Measurements from ENCODE around the gene LAMP1.

The LAMP1 gene

DNA sequence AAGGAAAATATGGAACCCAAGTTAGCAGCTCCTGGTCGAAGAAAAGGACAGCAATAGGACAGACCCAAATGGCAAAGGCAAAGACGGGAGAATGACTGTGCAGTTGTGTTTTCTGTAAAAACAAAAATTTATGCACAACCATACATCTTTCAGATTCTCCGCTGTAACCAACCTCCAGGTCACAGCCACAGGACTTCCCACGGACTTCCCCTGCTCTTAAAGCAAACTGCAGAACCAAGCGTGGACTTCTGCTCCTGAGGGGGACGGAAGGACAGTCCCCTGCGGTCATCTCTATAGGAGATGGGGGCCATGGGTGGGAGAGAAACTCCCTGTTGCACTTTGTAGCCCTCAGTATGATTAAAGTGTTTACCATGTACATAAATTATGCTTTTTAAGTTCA lies 64.4 kb downstream of the LAMP1 start:
- Histone ChIP-seq H3K27ac (ENCODE audit: low read depth, low read length) (no peak overlapping the region), H3K4me3 (ENCODE audit: low read length) (no peak overlapping the region), H4K20me1 (ENCODE audit: control insufficient read depth, insufficient read depth, low read depth, low read length) (no peaks in the 10 kb centered on the region), H3F3A (ENCODE audit: control insufficient read depth, insufficient read depth) (no peaks in the 10 kb centered on the region), H3K79me2 (ENCODE audit: control insufficient read depth, low read length) (no peaks in the 10 kb centered on the region), H3K9me3 (ENCODE audit: control insufficient read depth, insufficient read depth, low read length) (no peaks in the 10 kb centered on the region), H3K27me3 (ENCODE audit: control insufficient read depth, low read length) (peaks cover 31% of the 10 kb centered on the region), H3K9me2 (replicated peaks; ENCODE audit: control insufficient read depth, low read length) (no peaks in the 10 kb centered on the region), H3K36me3 (ENCODE audit: control insufficient read depth, low read length) (no peaks in the 10 kb centered on the region), H3K4me2 (ENCODE audit: low read length) (no peak overlapping the region), H3K4me1 (ENCODE audit: control insufficient read depth, low read length) (no peaks in the 10 kb centered on the region)
- TF ChIP-seq EZH2phosphoT487 (IDR thresholded peaks at IDR 0.05; ENCODE audit: borderline replicate concordance, low read length): no peak
- no peak for TF ChIP-seq CTCF (IDR thresholded peaks at IDR 0.05; ENCODE audit: low read depth, low read length, poor library complexity, severe bottlenecking)

DNA sequence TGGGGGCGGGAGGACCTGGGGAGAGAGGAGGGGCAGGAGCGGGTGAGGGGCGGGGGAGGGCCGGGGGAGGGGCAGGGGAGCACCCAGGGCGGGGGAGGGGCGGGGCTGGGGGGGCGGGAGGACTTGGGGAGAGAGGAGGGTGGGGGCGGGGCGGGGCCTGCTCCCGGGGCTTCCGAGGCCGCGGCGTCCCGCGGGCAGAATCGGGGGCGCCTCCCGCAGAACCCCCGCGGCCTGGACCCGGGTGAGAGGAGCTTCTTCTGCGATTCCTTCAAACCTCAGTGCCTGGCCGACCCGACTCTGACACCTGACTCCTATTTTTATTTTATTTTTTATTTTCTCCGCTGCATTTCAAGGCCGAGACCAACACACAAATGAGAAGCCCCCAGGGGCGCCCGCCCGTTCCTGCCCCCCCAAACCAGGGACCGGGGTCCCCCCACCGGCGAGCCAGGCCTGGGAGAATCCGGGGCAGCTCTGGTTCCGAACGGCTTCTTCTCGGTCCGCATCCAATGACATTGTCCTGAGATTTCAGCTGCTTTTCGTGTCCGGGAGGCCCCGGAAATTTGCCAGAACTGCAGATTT lies 67.4 kb downstream of the LAMP1 start:
- H3K27me3 ChIP-seq (ENCODE audit: control insufficient read depth, low read length): peaks cover 20% of the 10 kb centered on the region
- H4K20me1 ChIP-seq (ENCODE audit: control insufficient read depth, insufficient read depth, low read depth, low read length): no peaks in the 10 kb centered on the region
- 0 out of 2 replicates have a peak overlapping the region, but pooled peaks have one; percentile 15 for H3K4me3 ChIP-seq (ENCODE audit: low read length)
- no peak overlapping the region for H3K27ac ChIP-seq (ENCODE audit: low read depth, low read length)
- H3K9me3 ChIP-seq (ENCODE audit: control insufficient read depth, insufficient read depth, low read length): no peaks in the 10 kb centered on the region
- no peaks in the 10 kb centered on the region for H3K9me2 ChIP-seq (replicated peaks; ENCODE audit: control insufficient read depth, low read length)
- H3K4me2 ChIP-seq (ENCODE audit: low read length): no peak overlapping the region
- TF ChIP-seq EZH2phosphoT487 (IDR thresholded peaks at IDR 0.05; ENCODE audit: borderline replicate concordance, low read length): no peak
- TF ChIP-seq CTCF (IDR thresholded peaks at IDR 0.05; ENCODE audit: low read depth, low read length, poor library complexity, severe bottlenecking): no peak
- H3K36me3 ChIP-seq (ENCODE audit: control insufficient read depth, low read length): no peaks in the 10 kb centered on the region
- H3K79me2 ChIP-seq (ENCODE audit: control insufficient read depth, low read length): no peaks in the 10 kb centered on the region
- H3F3A ChIP-seq (ENCODE audit: control insufficient read depth, insufficient read depth): no peaks in the 10 kb centered on the region
- H3K4me1 ChIP-seq (ENCODE audit: control insufficient read depth, low read length): no peaks in the 10 kb centered on the region

DNA sequence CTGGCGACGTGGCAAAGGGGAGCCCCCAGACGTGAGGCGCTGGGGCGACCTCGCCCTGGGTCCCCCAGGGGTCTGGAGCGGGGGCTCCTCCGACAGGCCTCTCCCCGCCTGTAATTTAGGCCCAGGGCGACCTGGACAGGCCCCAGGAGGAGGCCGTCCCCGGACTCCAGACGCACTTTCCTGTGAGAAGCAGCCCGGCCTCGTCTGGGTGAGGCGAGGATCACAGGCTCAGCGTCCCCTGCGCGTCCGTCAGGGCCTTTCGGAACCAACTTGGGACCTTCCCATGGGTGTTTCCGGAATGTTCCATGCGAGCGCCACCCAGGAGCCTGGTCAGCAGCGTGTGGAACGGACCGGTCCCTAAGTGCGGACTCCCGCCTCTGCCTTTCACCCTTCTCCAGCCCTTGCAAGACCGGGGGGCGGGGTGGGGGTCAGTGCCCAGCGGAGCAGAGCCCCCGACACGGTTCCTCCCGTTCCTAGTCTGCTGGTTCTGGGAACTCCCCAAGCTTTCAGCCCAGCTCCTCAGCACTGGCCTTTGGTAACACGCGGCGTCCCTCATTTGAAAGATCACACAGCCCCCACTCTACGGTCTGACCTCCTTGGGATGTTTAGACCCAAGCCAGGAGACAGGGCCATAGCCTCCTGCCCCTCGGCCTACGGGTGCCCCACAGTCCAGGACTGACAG lies 68.0 kb downstream of the LAMP1 start:
- H4K20me1 ChIP-seq (ENCODE audit: control insufficient read depth, insufficient read depth, low read depth, low read length): no peaks in the 10 kb centered on the region
- H3F3A ChIP-seq (ENCODE audit: control insufficient read depth, insufficient read depth): no peaks in the 10 kb centered on the region
- H3K4me1 ChIP-seq (ENCODE audit: control insufficient read depth, low read length): no peaks in the 10 kb centered on the region
- peaks cover 16% of the 10 kb centered on the region for H3K27me3 ChIP-seq (ENCODE audit: control insufficient read depth, low read length)
- no peaks in the 10 kb centered on the region for H3K9me2 ChIP-seq (replicated peaks; ENCODE audit: control insufficient read depth, low read length)
- no peaks in the 10 kb centered on the region for H3K36me3 ChIP-seq (ENCODE audit: control insufficient read depth, low read length)
- H3K79me2 ChIP-seq (ENCODE audit: control insufficient read depth, low read length): no peaks in the 10 kb centered on the region
- no peak overlapping the region for H3K27ac ChIP-seq (ENCODE audit: low read depth, low read length)
- TF ChIP-seq EZH2phosphoT487 (IDR thresholded peaks at IDR 0.05; ENCODE audit: borderline replicate concordance, low read length) (no peak), CTCF (IDR thresholded peaks at IDR 0.05; ENCODE audit: low read depth, low read length, poor library complexity, severe bottlenecking) (no peak)
- no peak overlapping the region for H3K4me2 ChIP-seq (ENCODE audit: low read length)
- no peak overlapping the region for H3K4me3 ChIP-seq (ENCODE audit: low read length)
- H3K9me3 ChIP-seq (ENCODE audit: control insufficient read depth, insufficient read depth, low read length): no peaks in the 10 kb centered on the region

Data from DOHH2 (cell line).